C4-2B (cell line): ENCODE results near the gene KIAA0232.
"Not testable (repeated sequence)": the region's sequence is repeated elsewhere in the genome, so short reads cannot be mapped to it uniquely, and the experiment has no call there.

Experiments used
- H3K27ac ChIP-seq: fragments of 450-650 bp; 2 replicates; pipeline ENCODE4 v1.5.1; 2017
- CTCF ChIP-seq: fragments of 450-650 bp; conservative IDR thresholded peaks from 2 replicates; pipeline ENCODE4 v1.5.1; 2017; ENCODE audit warnings: mild to moderate bottlenecking
- ZFX ChIP-seq: fragments of 450-650 bp; IDR thresholded peaks from 2 replicates; pipeline ENCODE4 v1.6.1; 2017

KIAA0232 gene

GRCh38 chr4:6794189-6794588, 11.7 kb downstream of the KIAA0232 start:
- TF ChIP-seq CTCF, result no peak
- no peak for TF ChIP-seq ZFX
- no peak overlapping the region for H3K27ac ChIP-seq

DNA sequence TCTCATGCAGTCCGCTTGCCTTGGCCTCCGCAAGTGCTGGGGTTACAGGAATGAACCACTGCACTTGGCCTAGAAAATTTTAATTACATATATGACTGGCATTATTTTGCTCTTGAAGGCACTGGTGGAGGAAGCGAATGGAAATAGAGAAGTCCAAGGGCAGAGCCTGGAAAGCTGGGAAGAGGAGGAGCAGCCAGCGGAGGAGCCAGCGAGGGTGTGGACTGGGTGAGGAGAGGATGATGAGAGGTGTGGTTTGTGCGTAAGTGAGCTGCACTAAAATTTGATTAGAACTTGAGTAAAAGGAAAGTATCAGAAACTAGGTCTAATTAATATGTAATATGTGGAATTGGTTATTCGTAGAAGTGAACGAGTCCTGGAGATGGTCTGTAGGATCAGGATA, 13.3 kb downstream of the KIAA0232 start:
- TF ChIP-seq CTCF (no peak), ZFX (no peak)

GRCh38 chr4:6797368-6797767, 14.8 kb downstream of the KIAA0232 start:
- not testable (repeated sequence) for H3K27ac ChIP-seq

More for the DNA sequence above, 13.3 kb downstream of the KIAA0232 start:
- no peak overlapping the region for H3K27ac ChIP-seq

GRCh38 chr4:6799091-6799490, 16.6 kb downstream of the KIAA0232 start:
- no peak for TF ChIP-seq CTCF
- no peak for TF ChIP-seq ZFX
- H3K27ac ChIP-seq, result no peak overlapping the region

DNA sequence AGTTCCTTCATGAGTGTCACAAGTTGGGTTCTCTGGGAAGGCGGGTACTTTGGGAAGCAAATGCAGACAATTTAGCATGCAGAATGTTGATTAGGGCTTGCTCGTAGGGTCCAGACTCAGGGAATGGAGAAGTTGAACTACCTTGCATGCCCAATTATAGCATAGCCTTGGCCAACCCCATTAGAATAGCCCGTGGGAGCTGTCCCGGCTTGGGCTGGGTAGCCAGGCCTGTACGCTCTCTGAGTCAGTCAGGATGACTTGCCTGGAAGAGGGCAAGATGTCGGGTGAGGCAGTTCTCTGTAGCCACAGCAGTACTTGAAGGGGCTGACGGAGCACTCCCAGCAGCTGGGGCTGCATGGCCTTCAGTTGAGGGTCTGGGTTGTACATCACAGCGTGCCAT, 19.5 kb downstream of the KIAA0232 start:
- no peak overlapping the region for H3K27ac ChIP-seq
- no peak for TF ChIP-seq ZFX

DNA sequence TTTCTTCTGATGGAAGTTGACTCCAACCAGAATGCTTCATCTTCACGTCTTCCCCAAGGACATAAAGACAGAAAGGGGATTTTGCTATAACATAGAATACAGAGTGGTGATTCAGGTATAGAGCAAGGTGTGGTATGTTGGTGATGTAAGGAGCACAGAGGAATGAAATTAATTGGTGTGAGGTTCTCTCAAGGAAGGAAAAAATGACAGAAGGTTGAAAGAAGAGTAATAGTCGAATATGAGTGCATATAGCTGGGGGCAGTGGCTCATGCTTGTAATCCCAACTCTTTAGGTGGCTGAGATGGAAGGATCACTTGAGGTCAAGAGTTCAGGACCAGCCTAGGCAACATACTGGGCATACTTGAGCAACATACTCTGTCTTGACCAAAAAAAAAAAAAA, 20.1 kb downstream of the KIAA0232 start:
- TF ChIP-seq CTCF (no peak), ZFX (no peak)

DNA sequence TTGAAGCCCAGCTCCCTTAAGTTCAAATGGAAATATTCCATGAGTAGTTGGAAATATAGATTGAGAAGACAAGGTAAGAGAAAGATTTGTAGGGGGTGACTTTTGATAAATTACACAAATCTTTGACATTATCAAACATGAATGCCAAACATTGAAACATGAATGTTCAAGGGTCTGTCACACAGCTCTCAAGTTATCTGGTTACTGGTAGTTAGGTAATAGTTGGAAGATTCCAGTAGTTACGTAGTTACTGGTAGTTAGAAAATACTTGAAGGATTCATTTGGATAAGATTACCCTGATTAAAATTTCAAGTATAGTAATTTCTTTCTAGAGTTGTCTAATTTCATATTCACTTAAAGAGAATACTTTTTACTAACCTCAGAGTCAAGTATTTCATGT, 20.7 kb downstream of the KIAA0232 start:
- TF ChIP-seq ZFX, result no peak
- TF ChIP-seq CTCF, result no peak
- H3K27ac ChIP-seq, result no peak overlapping the region

More for the DNA sequence above, 20.1 kb downstream of the KIAA0232 start:
- H3K27ac ChIP-seq, result no peak overlapping the region

DNA sequence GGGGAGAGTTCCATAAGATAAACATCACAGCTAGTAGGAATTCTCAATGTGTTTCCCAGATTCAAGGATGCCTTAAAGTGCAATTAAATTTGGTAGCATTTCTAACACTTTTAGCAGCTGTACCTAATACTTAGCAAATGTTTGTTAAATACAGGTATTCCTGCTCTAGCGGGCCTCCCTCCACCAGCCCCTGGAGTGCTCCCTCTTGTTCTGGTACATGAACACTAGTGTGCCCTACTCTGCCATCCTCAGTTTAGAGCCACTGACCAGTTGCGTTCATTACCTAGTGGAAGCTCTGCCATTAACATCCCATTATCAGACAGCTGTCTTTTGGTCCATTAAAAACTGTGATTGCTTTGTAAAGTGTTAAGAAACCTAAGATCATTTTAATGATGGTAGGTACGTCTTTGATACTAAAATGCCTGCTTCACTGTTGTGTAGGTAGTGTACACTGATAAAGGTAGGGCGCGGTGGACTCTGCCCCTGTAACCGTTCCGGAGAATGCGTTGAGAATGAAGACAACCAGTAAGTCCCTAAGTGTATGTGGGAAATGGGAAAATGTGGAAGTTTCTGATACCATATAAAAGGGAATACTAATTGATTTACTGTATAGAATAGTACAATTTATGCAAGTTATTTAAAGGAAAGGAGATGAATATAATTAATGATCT, 21.7 kb downstream of the KIAA0232 start:
- TF ChIP-seq CTCF, result no peak
- no peak for TF ChIP-seq ZFX
- no peak overlapping the region for H3K27ac ChIP-seq
